HG02763 (cell line): Measurements from ENCODE around the gene MPDU1.

Source experiments
- ATAC-seq: cut with Tn5 transposase; IDR thresholded peaks from one replicate; pipeline ENCODE4 v1.9.1; 2021; ENCODE audit warnings: mild to moderate bottlenecking, moderate library complexity; ENCODE audit not compliant: unreplicated experiment

Gene MPDU1

DNA sequence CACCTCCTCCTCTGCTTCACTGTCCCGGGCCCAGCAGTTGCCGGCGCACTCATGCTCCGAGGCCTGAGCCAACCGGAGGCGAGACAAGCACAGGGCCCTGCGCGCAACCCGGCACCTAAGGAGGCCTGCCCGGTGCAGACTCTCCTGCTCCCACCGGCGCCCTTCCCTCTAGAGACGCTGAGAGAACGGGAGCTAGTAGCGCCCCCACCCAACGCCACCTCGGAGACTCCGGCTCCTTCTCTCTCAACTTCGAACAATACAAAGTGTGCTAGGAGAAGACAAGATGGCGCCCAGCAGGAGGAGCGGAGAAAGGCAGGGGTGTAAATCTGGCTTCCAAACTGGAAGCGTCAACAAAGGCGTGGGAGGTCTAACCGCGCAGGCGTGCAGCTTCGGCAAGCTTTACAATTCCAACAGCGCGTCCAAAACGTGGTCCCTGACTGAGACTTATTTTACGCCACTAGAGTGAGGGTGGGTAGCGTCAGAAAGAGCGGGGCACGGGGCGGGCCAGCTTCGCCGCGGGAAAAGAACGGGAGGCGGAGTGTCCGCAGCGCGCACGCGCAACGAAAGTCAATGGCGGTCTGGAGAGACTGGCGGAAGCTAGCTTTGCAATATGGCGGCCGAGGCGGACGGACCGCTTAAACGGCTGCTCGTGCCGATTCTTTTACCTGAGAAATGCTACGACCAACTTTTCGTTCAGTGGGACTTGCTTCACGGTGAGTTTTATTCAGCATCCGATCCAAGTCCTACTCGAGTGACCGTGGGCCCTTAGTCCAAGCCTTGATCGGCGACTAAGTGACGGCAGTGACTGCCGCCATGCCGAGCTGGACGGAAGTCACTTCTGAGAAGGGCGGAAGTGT, at the start of gene MPDU1:
MPDU1 (plus strand) TSS at position 600 of the 857 bp plus-strand sequence; CDS start at position 611, 11 bp downstream.
- ATAC-seq: peak; percentile 71

- no peak for ATAC-seq
Measured at GRCh38 chr17:7538050-7538449, 45.6 kb upstream of the MPDU1 start.

DNA sequence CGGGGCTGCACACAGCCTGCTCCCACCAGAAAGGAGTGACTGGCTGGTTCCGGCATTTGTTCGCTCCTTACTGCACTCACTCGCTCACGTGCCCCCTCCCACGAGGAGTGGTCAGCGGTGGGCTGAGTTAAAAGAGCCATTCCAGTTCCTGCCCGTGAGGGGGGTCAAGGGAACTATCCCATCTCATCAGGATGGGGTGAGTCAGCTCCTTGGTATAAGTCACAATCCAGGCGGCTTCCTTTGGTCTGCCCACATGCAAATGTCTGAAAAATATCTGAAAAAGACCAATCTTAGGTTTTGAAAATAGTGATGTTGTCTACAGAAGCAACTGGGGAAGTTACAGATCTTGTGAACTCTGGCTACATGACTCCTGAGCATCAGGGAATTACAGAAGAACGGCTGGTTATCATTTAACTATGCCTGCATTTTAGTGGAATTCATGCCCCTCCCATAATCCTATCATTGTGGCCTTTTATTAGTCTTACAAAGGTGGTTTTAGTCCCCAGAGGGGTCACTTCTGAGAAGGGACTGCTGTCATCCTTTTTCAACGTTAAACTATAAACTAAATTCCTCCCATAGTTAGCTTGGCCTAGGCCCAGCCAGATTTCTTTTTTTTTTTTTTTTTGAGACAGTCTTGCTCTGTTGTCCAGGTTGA, 44.6 kb upstream of the MPDU1 start:
- no peak for ATAC-seq

- no peak for ATAC-seq
Measured at GRCh38 chr17:7541074-7541621, 42.5 kb upstream of the MPDU1 start.

- ATAC-seq: no peak
Measured at GRCh38 chr17:7544911-7545310, 38.7 kb upstream of the MPDU1 start.

GRCh38 chr17:7548585-7549400, 34.9 kb upstream of the MPDU1 start, which contains the start of gene TNFSF12:
Gene TNFSF12 (plus strand): TSS chr17:7549058. CDS start chr17:7549154, 96 bp downstream.
- no peak for ATAC-seq

DNA sequence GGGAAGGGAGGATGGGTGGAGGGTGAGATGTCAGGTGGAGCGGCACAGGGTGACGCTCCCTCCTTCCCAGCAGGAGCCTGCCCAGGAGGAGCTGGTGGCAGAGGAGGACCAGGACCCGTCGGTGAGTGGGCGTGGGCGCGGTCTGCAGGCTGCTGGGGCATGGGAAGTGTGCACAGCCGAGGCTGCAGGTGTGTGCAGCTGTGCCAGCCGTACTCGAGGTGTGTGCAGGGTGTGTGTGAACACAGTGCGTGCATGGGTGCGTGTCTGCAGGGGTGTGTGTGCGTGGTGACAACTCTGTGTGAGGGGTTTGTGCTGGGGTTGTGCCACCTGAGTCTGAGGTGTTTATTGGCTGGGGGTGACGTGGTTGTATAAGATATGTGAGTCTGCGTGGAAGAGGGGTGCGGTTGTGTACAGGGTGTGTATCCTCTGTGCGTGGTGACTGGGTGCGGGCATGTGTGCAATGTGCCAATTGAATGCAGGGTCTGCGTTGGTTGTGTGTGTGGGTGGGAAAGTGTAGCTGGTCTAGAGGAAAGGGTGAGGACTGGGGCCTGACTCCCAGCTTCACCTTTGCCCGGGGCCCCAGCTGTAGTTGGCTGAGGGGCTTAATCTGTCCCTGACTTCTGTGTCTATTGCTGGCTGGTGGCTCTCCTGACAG, 34.1 kb upstream of the MPDU1 start:
- no peak for ATAC-seq

DNA sequence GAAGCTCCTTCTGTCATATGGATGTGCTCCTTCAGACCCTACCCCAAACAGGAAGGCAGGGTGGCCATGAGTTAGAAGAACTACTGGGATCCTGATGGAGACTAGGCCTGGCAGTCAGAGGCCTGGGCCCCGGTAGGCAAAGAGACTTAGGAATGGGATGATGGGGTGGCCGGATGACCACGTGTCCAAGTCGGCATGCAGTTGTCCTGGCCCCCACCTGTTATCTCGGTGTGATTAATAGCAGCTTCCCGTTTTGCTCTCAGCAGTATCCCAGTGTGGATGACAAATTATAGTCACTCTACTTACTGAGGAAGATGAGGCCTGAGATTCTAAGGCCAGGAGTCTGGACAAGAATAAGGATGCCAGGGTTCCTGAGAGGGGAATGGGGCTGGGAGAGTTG, 33.3 kb upstream of the MPDU1 start:
- ATAC-seq: no peak

DNA sequence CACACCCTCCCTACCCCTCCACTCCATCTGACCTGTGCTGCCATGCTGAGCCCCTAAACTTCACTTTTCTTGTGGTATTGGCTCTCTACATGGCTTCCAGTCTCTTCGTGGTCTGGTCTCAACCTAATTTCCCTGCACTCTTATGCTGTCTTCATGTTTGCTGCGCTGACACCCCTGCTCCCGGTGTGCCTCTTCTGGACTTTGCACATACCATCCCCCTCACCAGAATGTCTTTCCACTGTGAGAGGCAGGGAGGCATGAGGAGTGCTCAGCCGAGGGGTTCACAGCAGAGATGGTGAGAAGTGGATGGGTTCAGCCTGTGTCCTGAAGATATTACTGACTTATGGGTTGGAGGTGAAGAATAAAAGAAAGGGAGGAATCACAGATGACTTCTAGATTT, 32.3 kb upstream of the MPDU1 start:
- no peak for ATAC-seq

DNA sequence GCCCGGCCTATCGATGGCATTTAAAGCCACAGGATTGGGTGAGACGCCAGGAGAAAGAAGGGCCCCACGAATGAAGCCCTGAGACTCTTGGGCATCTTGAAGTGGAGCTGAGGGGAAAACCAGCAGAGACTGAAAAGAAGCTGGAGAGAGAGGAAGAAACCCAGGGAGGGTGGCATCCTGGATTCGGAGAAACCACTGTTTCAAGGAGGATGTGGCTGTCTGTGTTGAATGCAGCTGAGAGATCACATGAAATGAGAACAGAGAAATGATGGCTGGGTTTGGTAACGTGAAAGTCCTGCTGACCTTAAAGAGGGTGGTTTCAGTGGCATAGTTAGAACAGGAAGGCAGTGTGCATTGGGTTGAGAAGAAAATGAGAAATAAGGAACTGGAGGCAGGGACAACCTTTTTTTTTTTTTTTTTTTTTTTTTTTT, 31.0 kb upstream of the MPDU1 start:
- peak; percentile 64 for ATAC-seq

DNA sequence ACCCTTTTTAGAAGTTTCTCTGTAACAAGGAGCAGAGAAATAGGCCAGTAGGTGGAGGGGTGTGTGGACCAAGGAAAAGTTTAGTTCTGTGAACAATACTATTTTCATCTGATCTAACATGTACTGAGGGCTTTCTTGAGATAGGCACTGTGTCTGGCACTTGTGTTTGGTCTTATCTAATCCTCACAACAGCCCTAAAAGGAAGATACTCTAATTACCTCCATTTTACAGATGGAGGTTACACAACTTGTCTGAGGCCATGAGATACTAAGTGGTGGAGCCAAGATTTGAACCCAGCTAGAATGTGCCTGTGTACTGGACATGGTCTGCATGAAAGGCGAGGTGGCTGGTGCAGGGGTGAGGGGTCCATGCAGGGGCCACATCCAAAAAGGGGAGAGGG, 30.3 kb upstream of the MPDU1 start:
- no peak for ATAC-seq

GRCh38 chr17:7555320-7555948, 28.2 kb upstream of the MPDU1 start:
- ATAC-seq: no peak

DNA sequence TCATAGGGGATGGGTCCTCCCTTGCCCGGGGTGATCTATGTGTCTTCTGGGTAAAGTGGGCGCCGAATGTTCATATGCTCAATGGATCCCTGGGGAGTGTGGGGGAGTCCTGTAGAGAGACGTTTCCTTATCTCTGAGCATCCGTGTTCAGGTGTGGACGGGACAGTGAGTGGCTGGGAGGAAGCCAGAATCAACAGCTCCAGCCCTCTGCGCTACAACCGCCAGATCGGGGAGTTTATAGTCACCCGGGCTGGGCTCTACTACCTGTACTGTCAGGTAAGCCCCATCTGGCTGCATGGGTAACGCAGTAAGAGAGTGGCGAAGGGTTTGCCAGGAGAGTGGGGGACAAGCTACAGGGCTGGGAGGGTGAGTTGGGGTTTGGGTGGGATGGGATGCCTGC, 27.0 kb upstream of the MPDU1 start:
- ATAC-seq: no peak

- ATAC-seq: no peak
Measured at GRCh38 chr17:7557147-7557764, 26.4 kb upstream of the MPDU1 start.

DNA sequence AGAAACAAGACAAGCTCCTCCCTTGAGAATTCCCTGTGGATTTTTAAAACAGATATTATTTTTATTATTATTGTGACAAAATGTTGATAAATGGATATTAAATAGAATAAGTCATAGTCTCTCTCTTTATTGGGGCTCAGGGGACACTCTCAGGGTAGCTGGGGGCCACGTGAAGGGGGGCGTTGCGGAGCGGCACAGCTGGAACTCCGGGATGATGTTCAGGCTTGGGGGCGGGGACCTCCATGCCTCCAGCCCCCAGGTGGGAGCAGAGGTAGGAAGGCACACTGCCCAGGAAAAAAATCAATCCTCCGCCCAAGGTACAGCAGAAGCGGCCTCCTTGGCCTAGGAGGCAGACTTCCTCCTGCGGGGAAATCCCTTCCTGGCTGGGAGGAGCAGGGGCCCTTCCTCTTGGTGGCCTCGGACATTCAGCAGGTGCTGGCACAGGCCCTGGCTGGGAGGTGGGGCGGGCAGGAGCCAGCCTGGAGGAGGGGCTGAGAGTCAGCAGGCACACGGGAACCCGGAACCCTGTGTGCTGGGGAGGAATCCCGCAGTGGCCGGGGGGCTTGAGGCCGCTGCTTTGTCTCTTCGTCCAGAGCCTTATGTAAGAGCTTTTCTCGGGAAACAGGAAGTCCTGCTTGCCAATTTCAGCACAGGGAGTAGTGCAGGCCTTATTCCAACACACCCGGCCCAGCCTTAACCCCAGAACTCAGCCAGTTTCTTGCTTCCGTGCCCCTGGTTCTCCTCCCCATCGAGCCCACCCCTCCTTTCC, 25.7 kb upstream of the MPDU1 start:
- no peak for ATAC-seq

DNA sequence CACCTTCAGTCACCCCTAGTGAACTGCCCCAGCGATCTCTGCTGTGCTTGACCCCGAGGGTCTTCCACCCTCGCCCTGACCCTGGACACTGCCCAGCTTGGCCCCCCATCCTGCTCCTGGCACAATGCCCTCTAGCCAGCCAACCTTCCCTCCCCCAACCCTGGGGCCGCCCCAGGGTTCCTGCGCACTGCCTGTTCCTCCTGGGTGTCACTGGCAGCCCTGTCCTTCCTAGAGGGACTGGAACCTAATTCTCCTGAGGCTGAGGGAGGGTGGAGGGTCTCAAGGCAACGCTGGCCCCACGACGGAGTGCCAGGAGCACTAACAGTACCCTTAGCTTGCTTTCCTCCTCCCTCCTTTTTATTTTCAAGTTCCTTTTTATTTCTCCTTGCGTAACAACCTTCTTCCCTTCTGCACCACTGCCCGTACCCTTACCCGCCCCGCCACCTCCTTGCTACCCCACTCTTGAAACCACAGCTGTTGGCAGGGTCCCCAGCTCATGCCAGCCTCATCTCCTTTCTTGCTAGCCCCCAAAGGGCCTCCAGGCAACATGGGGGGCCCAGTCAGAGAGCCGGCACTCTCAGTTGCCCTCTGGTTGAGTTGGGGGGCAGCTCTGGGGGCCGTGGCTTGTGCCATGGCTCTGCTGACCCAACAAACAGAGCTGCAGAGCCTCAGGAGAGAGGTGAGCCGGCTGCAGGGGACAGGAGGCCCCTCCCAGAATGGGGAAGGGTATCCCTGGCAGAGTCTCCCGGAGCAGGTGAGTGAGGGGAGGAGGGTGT, 24.9 kb upstream of the MPDU1 start, which contains the start of gene TNFSF13:
TNFSF13 (plus strand) TSS at position 207 of the 776 bp plus-strand sequence; CDS start at position 497, 290 bp downstream.
- no peak for ATAC-seq

- no peak for ATAC-seq
Measured at GRCh38 chr17:7559320-7560171, 24.1 kb upstream of the MPDU1 start.
